ENCODE data around the gene LDHD.

LDHD gene

DNA sequence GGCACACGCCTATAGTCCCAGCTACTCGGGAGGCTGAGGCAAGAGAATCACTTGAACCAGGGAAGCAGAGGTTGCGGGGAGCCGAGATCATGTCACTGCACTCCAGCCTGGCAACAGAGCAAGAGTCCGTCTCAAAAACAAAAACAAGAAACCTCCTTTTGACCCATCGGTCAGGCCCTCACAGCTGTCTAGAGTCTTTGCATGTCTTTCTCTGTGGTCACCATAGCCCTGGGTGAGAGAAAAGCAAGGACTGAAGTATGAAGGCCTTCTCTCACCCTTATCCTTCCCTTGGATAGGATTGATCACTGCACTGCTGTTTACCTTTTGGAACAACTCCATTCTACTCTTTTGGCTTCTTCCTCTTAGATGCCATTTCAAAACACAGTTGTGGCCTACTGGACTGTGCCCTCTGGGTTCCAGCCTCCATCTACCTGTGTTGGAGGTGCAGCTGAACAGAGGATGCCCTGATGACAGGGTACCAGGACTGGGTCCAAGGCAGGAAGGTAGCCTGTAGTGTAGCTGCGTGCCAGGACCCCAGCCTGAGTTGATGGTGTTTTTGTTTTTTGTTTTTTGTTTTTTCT is 37.1 kb downstream of the LDHD start:
- DNase-seq (ENCODE audit: low spot score), result no peak

DNA sequence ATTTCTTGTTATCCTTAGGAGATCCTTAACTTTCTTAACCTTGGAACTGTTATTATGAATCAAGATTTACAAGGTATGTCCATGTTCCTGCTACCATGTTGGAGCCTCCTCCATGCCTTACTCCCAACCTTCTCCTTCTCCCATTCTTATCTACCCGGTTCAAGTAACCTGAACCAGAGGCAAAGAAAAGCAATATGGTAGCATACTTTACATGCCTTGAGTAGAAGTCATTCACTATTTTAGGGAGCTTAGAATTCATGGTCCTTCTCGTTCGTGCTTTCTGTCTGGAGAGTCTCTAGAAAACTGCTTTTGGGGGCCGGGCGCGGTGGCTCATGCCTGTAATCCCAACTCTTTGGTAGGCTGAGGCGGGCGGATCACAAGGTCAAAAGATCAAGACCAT is 37.7 kb downstream of the LDHD start:
- no peak for DNase-seq (ENCODE audit: low spot score)

DNA sequence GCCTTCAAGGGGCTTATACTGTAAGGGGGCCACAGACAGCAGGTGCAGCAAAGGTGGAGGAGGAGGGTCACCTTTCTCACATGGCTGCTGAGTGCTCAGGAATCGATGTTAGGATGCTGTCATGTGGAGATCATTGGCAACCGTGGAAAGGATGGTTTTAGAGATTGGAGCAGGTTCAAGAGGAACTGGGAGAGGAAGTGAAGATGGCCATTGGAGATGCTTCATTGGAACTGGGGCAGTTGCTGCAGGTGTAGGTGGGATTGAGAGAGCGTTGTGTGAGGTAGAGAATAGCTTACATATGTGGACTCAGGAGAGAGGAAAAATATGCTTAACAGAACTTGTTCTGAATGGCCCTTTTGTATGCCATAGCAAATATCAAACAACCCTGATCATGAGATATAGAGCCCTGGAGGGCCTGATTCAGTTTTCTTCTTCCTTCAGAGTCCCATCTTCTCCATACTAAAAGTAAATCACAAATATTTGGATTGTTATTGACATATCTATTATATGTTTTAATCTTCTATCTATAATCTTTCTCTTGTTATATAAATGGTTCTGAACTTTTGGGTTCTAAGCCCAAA is 40.8 kb downstream of the LDHD start:
- no peak for DNase-seq (ENCODE audit: low spot score)

DNA sequence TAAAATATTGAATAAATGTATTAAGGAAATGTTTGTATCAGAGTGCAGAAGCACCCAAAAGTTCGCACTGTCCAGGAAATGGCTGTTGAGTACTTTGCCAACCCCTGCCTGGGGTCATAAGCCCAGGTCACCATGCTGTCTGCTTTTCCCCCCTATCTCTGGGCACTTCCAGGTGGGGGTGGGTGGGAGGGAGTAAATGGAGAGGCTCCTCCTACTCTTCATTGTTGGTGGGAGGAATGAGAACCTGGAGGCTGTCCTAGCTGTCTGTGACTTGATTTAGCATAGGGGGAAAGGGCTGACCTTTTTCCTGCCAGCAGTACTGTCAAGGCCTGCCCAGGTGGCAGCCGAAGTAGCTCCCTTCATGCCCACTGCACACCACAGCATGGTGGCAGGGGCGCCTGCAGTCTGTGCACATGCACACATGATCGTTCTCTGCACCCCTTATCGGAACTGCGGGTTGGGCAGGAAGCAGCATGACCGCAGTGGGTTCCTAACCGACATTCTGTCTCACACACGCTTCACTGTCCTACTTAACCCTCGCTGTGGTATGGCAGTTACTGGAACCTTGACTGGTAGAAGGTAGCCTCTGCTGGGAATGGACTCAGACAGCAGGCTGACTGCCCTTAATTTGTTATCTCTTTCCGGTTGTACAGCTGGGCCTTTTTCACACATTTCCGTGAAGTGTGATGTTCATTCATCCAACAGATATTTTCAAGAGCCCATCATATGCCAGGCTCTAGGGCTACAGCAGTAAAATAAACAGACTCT is 41.5 kb downstream of the LDHD start:
- peak; percentile 94 for DNase-seq (ENCODE audit: low spot score)

DNA sequence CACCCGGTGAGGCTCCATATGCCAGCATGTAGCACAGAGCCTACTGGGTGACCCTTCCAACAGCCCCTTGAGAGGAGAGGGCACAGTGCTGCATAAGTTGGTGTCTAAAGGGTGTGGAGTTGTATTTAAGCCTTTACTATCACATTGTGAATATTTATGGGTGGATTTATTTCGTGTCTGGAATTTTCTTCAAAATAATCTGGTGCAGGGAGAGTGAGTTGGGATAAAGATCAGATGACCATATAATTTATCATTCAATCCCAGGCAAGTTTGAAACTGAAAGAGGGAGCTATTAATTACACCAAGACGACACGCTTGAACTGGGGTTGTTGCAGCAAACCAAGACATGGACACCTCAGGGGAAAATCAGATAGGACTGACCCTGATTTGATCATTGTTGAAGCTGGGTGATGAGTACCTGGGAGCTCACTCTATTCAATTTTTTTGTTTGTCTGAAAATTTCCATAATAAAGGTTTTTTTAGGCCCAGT is 42.2 kb downstream of the LDHD start:
- DNase-seq (ENCODE audit: low spot score), result no peak

DNA sequence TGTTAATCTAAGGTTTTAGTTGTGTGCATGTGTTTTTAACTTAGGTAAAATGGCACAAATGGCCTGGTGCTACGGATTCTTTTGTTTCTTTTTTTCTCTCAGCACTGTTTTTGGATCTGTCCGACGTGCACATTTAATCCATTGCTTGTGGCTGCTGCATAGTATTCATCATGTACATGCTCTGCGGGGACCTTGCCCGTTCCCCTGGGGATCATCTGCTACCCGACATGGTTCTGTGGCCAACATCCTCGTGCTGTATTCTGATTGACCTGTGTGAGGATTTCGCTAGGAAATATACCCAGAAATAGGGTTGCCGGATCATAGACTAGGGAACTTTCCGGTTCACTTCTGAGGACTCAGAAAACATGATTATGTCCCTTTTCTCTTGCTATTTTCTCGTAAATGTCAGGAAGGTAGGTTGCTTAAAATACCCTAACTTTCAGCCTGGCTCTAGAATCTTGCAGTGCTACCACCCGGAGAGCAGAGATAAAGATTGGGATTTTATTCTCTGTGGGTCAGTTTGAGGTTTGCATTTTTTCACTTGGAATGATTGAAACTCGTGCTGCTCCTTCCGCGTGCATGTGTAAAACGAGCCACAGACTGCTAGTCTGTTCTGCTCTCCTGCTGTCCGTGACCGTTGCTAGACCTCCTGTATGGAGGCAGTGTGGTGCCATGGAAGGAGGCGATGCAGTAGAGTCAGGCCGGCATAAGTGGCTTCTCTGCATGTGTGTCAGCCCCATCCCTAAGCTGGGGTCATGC is 42.9 kb downstream of the LDHD start:
- DNase-seq (ENCODE audit: low spot score), result no peak

DNA sequence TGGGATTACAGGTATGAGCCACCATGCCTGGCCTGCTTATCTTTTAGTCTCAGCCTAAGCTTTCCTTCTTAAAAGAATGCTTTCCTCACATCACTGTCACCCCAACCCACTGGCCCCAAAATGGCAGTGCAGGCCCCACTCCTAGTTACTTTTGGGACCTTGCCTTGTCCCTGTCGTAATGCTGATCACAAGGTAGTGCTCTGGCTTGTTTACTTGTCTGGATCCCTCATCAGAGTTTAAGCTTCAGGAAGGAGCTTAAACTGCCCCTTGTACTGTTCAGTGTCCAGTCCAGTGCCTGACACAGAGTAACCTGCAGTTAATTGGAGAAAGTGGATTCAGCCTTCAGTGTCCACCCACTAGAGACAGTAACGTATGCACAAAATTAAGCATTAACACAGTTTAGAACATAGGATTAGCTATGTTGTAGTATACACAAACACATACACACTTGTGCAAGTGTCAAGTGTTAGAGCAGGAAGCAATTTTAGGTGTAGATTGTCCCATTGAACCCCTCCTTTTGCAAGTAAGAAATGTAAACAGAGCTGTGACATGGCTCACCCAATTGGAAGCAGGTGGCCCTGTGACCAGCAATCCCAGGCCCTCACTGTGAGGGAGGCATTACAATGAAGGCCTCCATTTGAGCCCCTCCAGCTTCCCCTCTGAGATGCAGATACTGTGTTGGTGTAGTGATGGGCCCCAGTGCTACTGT is 44.2 kb downstream of the LDHD start:
- DNase-seq (ENCODE audit: low spot score), result no peak

DNA sequence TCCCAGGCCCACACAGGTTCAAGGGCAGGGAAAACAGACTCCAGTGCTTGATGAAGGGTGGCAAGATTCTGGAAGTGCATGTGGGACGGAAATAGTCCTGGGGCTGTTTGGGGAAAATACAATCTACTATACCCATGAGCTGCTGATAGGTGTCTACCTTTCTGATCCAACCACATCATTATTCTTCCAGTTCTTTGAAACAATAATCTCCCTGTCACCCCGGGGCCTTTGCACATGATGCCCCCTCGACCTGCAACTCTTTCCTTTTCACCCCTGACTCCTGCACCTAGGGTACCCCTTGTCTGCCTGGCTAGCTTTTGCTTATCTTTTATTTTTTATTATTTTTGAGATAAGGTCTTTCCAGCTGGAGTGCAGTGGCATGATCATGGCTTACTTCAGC is 45.0 kb downstream of the LDHD start:
- DNase-seq (ENCODE audit: low spot score), result no peak

DNA sequence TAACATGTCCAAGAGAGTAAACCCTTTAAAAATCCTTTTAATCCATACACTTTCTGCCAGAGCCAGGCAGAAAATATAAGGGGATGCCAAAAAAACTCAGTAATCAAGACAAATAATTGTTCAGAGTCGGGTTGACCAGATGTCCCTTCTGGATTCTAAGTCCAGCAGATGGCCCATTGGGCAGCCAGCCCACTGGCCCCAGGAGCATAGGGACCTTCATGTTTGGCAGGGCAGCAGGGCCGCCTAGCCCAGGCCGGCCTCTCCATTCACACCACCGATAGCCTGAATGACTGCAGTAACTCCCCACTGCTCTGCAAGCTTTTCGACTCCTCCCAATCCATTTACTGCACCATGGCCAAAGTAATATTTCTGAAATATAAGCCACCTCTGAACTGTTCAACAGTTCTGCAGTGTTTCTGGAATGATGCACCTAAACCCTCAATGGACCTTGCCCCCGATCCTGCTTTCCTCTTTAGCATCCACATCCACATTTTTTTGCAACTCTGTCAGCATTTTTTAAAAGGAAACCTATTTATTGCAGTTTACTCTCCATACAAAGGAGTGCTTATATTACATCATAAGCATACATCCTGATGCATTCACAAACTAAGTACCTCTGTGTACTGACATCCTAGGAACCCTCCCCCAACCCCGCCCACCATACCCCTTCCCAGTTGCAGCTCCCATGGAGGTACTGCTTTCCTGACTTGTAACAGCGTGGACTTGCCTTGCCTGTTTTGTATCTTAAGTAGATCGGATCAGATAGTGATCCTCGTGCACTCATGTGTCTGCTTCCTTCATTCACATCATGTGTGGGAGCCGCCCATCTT is 46.4 kb downstream of the LDHD start:
- DNase-seq (ENCODE audit: low spot score), result no peak

DNA sequence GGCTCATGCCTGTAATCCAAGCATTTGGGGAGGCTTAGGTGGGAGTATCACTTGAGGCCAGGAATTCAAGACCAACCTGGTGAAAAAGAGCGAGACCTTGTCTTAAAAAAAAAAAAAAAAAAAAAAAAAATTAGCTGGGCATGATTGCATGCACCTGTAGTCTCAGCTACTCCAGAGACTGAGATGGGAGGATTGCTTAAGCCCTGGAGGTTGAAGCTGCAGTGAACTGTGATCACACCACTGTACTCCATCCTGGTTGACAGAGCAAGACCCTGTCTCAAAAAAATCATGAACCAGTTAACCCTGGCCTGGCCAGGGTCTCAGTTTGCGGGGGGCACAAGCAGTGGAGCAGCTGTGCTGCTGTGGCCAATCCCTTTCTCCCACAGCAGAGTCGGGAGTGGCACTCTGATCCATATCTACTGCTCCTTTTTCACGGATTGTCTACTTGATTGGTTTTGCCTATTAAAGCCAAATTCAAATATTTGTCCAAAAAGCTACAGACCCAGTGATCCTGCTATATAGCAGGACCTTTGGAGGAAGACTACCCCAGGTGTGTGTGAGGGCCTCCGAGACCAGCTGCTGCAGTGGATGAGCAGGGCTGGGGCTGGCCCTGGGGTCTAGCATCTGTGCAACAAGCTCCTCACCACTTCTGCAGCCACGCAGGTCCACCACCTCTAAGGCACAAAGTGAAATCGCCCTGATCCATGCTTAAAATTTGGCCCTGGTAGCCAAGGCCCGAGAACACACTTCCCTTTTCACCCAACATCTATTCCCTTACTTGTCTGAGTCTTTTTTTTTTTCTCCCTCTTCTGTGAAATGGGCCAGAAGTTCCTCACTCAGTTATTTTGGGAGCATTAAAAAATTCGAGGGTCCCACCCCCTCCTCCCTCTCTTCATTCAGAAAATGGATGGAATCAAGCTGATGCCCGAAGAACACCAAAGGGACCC is 48.2 kb downstream of the LDHD start:
- DNase-seq (ENCODE audit: low spot score), result no peak

DNA sequence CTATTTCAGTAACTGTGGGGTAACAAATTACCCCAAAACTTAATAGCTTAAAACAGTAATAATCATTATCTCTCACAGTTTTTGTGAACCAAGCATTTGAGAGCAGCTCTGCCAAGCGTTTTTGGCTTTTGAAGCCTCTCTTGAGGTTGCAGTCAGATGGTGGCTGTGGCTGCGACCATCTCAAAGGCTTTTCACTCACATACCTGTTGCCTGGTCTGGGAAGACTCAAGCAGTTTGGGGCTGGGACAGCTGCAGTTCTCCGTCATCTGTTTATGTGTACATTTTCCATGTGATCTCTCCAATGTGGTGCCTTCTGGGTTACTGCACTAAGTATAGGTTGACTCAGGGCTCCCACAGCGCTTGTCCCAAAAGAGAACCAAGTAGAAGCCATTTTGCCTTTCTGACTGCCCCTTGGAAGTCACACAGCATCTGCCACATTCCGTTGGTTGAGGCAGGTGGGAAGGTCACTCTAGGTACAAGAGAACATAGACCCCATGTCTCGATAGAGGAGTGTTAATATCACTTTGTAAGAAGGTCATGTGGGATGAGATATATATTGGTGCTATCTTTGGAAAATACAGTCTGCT is 49.6 kb downstream of the LDHD start:
- DNase-seq (ENCODE audit: low spot score), result no peak

DNA sequence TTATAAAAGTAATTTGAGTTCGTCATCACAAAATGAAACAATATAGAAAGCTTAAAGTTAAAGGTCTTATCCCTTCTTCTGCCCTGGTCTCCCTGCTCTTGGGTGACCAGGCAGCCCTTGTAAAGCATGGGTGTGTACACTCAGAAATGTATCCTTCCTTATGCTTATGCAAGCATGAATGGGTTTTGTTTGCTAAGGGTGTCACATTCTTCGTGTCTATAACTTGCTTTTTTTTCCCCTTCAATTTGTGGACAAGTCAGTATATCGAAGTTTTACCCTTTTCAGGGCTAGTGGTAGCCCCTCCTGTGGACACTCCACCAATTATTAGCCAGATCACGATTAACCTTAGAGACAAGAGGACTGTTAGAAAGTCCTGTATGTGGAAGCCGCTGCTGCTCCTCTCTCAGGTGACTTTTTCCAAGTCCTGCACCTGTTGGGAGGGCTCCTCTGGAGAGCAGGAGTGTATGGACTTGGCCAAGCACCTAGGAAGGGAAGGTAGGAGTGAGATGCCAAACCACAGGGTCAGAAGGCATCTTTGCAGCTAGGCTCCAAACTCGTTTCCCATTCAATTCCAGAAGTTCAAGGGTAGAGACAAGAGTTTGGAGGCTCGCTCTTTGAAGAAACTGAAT is 50.9 kb downstream of the LDHD start:
- DNase-seq (ENCODE audit: low spot score), result no peak

DNA sequence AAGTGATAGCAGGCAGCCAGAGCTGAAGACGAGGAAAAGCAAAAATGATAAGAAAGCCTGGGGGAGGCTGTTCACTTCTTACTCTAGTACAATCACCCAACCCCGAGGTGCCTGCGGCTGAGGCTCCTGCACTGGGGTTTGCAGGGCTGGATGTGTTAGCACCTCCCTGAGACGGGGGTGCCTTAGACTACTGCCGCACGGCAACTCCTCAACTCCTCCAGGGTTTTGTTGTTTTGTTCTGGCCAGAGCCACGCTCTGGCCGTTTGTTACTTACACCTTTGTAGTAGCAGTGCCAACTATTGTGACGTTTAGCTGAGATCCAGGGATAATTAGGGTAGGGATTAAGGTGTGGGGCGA is 51.5 kb downstream of the LDHD start:
- peak; percentile 30 for DNase-seq (ENCODE audit: low spot score)

DNA sequence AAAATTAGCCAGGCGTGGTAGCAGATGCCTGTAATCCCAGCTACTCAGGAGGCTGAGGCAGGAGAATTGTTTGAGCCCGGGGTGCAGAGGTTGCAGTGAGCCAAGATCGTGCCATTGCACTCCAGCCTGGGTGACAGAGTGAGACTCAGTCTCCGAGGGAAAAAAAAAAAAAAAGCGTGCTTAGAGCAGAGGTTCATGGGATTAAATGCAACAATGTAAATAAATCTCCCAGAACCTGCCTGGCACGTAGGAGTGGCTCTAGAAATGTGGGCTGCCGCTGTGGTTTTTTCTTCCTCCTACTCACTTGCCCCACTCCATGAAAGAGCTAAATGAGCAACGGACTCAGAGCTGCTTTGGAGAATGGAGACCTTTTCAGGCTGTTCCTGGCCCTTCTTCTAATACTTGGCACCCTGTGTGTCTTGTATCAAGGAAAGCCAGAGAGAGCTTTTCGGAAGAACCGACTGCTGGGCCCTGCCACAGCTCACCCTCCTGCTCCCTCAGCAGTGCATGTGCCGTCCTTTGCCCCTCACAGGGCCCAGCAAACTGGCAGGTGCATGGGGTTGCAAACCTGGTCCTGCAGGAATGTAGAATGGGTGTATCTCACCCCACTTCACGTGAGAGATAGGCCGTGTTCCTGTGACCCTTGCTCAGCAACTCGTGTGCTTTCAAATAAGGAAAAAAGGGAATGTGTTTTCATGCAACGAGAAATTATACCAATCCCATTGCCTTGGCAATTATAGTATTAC is 52.0 kb downstream of the LDHD start:
- peak; percentile 44 for DNase-seq (ENCODE audit: low spot score)

DNA sequence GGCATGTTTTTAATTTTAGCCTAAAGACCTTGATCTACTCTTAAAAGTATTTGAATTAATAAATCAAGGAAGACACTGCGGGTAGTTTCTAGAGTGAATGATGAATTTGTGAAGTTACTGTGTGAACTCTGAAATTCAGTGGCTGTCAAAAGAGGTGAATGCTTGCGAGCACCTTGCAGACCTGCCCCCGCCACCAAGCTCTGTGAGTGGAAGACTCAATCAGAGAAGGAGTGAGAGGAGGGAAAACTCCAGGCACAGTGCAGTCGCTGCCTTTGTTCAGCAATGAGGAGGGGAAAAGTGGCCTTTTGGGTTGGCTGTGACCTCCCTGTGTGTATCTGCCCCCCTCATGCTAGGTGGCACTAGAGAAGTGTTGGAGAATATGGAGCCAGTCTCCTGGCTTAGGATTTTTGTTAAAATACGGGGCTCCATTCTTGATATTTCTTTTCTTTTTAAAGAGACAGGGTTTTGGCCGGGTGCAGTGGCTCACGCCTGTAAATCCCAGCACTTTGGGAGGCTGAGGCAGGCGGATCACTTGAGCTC is 53.0 kb downstream of the LDHD start:
- no peak for DNase-seq (ENCODE audit: low spot score)

DNA sequence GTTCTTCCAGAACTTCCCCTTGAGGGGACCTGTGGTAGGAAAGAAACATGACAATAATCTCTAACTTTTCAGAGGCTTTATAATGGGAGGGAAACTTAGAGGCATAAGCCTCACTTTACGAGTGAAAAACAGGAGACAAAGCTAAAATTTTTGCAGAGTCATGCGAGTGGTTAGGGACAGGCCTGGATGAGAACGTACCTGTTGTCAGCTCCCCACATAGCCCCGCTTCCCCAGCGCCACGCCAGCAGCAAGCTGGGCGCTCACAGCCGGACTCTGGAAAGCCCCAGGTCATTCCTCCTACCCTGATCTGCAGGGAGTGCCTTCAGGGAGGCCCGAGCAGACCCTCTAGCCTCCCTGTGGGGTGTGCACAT is 53.6 kb downstream of the LDHD start:
- DNase-seq (ENCODE audit: low spot score), result no peak

DNA sequence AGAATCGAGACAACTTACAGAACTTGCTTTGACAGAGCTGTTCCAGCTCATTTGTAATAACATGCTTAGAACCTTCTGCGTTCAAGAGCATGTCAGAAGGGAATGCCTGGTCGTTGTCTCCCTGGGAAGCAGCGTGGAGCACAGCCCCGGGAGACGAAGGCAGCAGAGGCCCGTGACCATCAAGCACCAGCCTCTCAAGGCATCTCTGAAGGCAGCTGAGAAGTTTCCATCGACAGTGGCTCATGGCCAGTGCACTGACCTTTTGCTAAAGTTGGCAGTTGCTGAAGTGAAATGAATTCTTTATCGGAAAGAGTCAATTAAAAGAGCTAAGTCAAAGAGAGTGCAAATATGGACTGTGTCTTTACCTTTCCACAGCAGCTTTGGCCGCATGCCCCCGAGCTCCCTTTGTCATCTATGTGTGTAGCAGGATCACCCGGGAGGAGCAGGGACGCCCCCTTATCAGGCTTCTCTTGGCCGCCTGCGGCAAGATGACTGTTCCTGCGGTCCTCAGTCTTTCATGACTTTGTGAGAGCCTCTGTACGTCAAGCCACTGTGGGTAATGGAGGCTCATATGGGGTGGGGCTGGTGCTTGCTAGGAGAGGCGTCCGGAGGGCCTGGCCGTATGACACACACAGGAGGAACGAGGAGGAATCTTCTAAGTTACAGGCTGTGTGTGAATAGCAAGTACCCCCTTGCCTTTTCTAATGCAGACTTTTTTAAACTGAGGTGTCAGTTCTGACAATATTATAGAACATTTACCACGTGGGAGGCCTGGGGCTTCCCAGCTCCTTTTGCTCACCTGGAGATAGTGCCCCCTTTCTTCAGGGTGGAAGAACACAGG is 54.2 kb downstream of the LDHD start:
- no peak for DNase-seq (ENCODE audit: low spot score)

All from activated CD4-positive, alpha-beta T cell treated with anti-CD3 and anti-CD28 coated beads, Interleukin-2, Interleukin-4, amounts not matched to agents 100 ng/mL and 50 ng/mL, durations not matched to agents 16 hours and 8 hours (primary cell).